Measurements from ENCODE around the gene PCSK4. TPM values are rescaled to one million over a fixed set of nuclear protein-coding genes. Genes with fewer than 3 reads are reported as not detected.
"Not testable (repeated sequence)": the region's sequence is repeated elsewhere in the genome, so short reads cannot be mapped to it uniquely, and the experiment has no call there.

Gene PCSK4
- 1.4 TPM for polyA plus RNA-seq (ENCODE audit: insufficient read length)

- peak; percentile 95 for DNase-seq (ENCODE audit: low read depth)
Measured at GRCh38 chr19:1490311-1491113, at the start of gene PCSK4. TSS of gene PCSK4 (minus strand) at chr19:1490350. CDS start at chr19:1490346, 4 bp downstream.

GRCh38 chr19:1539749-1540148, 49.6 kb upstream of the PCSK4 start:
- DNase-seq (ENCODE audit: low read depth), result not testable (repeated sequence)

- DNase-seq (ENCODE audit: low read depth), result no peak
Measured at GRCh38 chr19:1538978-1539377, 48.8 kb upstream of the PCSK4 start.

DNA sequence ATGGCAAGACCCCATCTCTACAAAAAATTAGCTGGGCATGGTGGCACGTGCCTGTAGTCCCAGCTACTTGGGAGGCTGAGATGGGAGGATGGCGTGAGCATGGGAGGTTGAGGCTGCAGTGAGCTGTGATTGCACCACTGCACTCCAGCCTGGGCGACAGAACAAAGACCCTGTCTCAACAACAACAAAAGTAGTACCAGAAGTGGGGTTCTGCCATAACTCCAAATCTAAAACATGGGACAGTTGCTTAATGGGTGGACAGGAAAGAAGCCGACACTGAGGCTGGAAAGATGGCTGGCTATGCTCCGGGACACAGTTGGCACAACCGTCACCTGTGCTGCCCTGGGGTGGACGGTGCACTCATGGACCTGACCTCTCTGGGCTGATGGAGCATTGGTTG, 45.5 kb upstream of the PCSK4 start:
- not testable (repeated sequence) for DNase-seq (ENCODE audit: low read depth)

DNA sequence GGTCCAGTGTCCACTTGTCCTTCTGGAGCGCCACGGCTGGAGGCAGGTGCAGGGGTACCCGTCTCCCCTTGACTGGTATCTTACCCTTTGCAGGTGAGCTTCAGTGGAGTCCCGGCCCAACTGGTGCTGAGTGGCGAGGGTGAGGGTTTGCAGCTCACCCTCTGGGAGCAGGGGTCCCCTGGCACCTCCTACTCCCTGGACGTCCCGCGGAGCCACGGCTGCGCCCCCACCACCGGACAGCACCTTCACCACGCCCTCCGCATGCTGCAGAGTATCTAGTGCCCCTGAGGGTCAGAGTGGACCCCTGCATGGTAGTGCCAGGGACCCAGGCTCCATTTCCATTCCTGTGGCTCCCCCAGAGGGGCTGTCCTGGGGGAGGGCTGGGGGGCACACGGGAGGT, 44.8 kb upstream of the PCSK4 start:
- no peak for DNase-seq (ENCODE audit: low read depth)

DNA sequence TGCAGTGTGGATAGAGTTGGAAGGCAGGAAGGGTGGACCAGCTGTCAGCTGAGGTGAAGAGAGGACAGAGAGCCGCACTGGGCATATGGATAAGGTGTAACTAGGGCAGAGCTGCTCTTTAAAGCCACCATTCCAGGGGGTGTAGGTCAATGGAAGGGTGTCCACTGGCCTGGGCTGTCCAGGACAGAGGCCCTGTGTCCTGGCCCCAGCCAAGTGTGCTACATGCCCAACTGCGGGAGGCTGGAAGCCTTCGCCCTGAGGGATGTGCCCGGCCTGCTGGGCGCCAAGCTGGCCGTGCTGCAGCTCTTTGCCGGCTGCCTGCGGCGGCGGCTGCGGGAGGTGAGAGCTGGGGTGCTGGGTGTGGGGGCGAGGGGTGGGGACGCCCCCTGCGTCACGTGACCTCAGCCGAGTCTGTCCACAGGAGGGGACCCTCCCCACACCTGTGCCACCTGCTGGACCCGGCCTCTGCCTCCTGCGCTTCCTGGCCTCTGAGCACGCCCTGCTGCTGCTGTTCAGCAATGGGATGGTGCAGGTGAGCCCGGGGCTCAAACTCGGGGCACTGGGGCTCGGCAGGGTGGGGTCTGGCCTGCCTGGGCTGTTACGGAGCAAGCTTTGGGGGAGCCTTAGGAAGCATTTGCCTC, 43.5 kb upstream of the PCSK4 start:
- DNase-seq (ENCODE audit: low read depth), result no peak

DNA sequence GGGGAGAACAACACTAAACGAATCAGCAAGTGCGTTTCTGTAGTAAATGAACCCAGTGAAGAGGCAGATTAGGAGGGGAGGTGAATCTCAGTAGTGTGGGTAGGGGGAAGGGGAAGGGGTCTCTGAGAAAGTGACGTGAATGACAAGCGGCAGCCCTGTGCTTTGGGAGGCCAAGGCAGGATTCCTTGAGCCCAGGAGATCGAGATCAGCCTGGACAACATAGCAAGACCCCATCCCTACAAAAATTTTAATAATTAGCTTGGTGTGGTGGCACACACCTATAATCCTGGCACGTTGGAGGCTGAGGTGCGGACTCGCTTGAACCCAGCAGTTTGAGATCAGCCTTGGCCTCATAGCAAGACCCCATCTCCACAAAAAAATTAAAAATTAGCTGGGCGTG, 41.9 kb upstream of the PCSK4 start:
- DNase-seq (ENCODE audit: low read depth), result no peak

- DNase-seq (ENCODE audit: low read depth), result no peak
Measured at GRCh38 chr19:1531587-1531986, 41.4 kb upstream of the PCSK4 start.

GRCh38 chr19:1530856-1531255, 40.7 kb upstream of the PCSK4 start:
- not testable (repeated sequence) for DNase-seq (ENCODE audit: low read depth)

GRCh38 chr19:1529430-1529816, 39.3 kb upstream of the PCSK4 start:
- DNase-seq (ENCODE audit: low read depth), result no peak

GRCh38 chr19:1528596-1529429, 38.7 kb upstream of the PCSK4 start:
- DNase-seq (ENCODE audit: low read depth), result no peak

- DNase-seq (ENCODE audit: low read depth), result no peak
Measured at GRCh38 chr19:1527650-1528309, 37.6 kb upstream of the PCSK4 start.

- no peak for DNase-seq (ENCODE audit: low read depth)
Measured at GRCh38 chr19:1526979-1527649, 37.0 kb upstream of the PCSK4 start.

DNA sequence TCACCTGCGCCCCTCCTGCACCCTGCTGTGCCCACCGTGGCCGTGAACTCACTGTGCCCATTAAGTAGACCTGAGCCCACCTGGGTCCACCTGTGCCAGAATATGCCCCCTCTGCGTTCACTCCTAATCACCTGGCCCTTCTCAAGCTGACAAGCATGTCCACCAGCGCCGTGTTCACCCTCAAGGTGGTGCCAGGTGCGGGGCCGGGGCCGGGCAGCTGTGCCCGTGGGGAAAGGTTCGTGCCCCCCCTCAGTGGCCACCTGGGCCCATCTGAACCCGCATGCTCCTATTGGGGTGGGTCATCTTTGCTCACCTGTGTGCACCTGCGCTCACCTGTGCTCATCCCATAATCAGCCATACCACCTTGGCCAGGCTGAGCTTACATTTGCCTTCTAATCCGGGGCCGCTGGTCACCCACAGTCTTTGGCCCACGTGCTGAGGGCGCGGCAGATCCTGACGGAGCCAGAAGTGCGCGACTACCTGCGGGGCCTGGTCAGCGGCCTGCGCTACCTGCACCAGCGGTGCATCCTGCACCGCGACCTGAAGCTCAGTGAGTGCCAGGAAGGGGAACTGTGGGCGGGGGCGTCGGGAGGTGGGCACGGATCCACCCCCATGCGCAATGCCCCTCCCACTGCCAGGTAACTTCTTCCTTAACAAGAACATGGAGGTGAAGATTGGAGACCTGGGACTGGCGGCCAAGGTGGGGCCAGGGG, 36.1 kb upstream of the PCSK4 start:
- no peak for DNase-seq (ENCODE audit: low read depth)

DNA sequence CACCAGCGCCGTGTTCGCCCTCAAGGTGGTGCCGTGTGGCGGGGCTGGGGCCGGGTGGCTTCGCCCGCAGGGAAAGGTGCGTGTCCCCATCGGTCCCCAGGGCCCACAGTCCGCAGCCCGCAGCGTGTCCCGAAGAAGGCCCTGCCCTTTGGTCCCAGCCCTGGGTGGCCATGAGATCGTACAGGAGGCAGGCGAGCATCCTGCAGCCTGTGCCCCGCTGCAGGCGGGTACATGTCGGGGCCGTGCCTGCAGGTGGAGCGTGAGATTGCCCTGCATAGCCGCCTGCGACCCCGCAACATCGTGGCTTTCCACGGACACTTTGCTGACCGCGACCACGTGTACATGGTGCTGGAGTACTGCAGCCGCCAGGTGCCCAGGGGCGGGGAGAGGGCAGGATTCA, 35.2 kb upstream of the PCSK4 start:
- no peak for DNase-seq (ENCODE audit: low read depth)

DNA sequence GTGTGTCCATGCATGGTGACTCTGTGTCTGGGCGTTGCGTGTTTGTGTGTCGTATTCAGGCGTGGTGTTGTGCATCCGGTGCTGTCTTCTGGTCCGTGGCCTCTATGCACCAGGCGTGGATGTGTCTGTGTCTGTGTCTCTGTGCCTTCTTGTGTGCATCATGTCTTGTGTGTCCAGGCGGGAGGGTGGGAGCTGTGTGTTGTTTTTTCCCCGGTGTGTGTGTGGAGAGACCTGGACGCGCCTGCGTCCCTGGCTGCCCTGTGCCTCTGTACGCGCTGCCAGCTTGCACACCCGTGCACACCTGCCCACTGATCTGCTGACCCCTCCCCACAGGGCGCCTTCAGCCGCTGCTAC, 34.8 kb upstream of the PCSK4 start:
- no peak for DNase-seq (ENCODE audit: low read depth)

- no peak for DNase-seq (ENCODE audit: low read depth)
Measured at GRCh38 chr19:1524287-1524971, 34.3 kb upstream of the PCSK4 start.

DNA sequence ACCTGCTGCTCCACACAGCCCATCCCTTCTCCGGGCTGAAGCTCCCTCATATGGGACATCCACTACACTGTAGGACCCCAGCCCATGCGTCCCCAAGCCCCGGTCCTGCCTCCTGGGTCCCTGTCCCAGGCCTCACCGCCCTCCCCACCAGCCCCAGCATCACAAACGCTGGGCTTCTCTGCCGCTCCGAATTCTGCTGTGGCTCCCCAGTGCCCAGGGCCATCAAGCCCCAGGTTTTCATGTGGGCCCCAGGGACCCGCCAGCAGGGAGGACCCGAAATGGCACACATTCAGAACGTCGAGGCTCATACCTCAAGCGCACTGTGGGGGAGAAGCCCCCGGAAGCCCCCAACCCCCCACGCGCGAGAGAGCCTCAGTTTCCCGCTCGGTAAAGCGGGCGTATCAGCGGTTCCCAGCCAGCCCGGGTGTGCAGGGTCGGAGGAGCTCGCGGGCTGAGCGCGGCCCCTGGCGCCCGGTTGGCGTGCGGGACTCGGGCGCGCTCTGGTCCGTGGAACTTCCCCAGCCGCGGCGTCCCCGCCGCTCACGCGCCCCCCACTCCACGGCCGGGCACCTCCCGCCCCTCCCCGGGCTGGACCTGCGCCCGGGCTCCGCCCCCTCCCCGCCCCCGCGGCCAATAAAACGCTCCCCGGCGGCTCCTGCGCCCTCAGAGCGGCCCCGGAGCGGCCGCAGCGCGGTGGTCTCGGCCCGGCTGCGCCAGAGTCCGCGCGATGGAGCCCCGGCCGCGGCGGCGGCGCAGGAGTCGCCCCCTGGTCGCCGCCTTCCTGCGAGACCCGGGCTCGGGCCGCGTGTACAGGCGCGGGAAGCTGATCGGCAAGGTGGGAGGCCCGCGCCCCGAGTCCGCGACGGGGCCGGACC, 33.5 kb upstream of the PCSK4 start, which contains the start of gene PLK5:
Gene PLK5 (plus strand): TSS at position 666 of the 875 bp plus-strand sequence. CDS start 2,920 bp downstream, outside the sequence.
- no peak for DNase-seq (ENCODE audit: low read depth)

- DNase-seq (ENCODE audit: low read depth), result no peak
Measured at GRCh38 chr19:1522838-1523237, 32.7 kb upstream of the PCSK4 start.

Measured in forelimb muscle (tissue), 1 donor.